ENCODE measurements around the gene FAXDC2.

The FAXDC2 gene

GRCh38 chr5:154865466-154866184 lies 15.2 kb upstream of the FAXDC2 start:
- DNase-seq, result no peak
- WGBS (ENCODE audit: extremely low coverage, insufficient coverage, insufficient read length), result no CpG with 5 or more reads among the region's 5 CpGs
- H2BK120ac ChIP-seq (ENCODE audit: insufficient read depth, low read length, poor library complexity), result no peak overlapping the region

DNA sequence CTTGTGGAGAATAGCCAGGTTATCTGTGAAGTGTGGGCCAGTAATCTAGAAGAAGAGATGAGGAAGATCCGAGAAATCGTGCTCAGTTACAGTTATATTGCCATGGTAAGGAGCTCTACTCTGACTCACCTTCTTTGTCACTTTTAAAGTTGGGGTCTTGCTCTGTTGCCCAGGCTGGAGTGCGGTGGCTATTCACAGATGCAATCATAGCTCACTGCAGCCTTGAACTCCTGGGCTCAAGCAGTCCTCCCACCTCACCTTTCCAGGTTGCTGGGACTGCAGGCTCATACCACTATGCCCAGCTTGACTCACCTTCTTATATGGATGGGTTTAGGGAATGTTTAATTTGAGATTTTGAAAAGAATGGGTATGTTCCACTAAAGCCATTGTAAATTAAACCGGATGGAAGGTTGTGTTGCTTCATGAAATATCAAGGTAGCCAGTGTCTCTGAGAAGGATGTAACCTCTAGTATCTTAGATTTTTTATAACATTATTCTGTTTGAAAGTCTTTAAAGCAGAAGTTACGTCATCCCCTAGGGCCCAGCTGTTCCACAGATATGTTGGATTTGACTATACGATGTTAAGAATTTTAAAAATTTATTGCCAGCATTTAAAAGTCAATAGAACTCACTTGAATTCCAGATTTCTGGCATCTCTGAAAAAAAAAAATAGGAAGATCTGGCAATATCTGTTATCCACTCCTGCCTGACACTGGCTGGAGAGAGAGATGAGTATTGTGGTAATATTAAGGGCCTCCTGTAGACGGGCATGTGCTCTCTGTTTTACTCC lies 13.1 kb upstream of the FAXDC2 start:
- H2AFZ ChIP-seq (ENCODE audit: insufficient read depth, low read length, poor library complexity), result no peak overlapping the region
- no peak overlapping the region for H3K27ac ChIP-seq (ENCODE audit: low read depth, low read length)
- H3K27me3 ChIP-seq (ENCODE audit: insufficient read depth, low read length), result no peaks in the 10 kb centered on the region
- no peak overlapping the region for H4K8ac ChIP-seq (ENCODE audit: low read depth, low read length)
- DNase-seq, result no peak
- no peak overlapping the region for H4K12ac ChIP-seq (ENCODE audit: low read depth, low read length)
- WGBS (ENCODE audit: extremely low coverage, insufficient coverage, insufficient read length), result no CpG with 5 or more reads among the region's 7 CpGs
- no peak overlapping the region for H2AK5ac ChIP-seq (ENCODE audit: low read length)
- H3K79me2 ChIP-seq (ENCODE audit: control insufficient read depth, insufficient read depth, low read length, poor library complexity), result peaks cover 3% of the 10 kb centered on the region
- H3K9me3 ChIP-seq (ENCODE audit: insufficient read depth, low read depth, low read length), result no peaks in the 10 kb centered on the region
- H2BK12ac ChIP-seq (ENCODE audit: low read length), result no peak overlapping the region
- no peak overlapping the region for H3K4ac ChIP-seq (ENCODE audit: low read depth, low read length)
- H2BK5ac ChIP-seq (ENCODE audit: low read depth, low read length, poor library complexity), result no peak overlapping the region
- H3K14ac ChIP-seq (ENCODE audit: low read length), result no peak overlapping the region
- no peak overlapping the region for H2BK120ac ChIP-seq (ENCODE audit: insufficient read depth, low read length, poor library complexity)
- no peak overlapping the region for H3K4me3 ChIP-seq (ENCODE audit: low read depth, low read length)
- H4K91ac ChIP-seq (ENCODE audit: low read depth, low read length), result no peak overlapping the region
- peaks cover 1% of the 10 kb centered on the region for H3K79me1 ChIP-seq (ENCODE audit: low read length)
- H3K23ac ChIP-seq (ENCODE audit: low read length), result no peak overlapping the region
- H3K4me2 ChIP-seq (ENCODE audit: low read length), result no peak overlapping the region
- H3K18ac ChIP-seq (ENCODE audit: low read length), result no peak overlapping the region
- H3K36me3 ChIP-seq (ENCODE audit: control insufficient read depth in 1 of 2, insufficient read depth in 2 of 2, low read length in 2 of 2), result peaks cover 15 to 17% of the 10 kb centered on the region in 2 experiments
- no peak overlapping the region for H3K9ac ChIP-seq (ENCODE audit: low read length)
- peaks cover 4 to 7% of the 10 kb centered on the region in 2 experiments for H3K4me1 ChIP-seq (ENCODE audit: control insufficient read depth in 1 of 2, insufficient read depth in 2 of 2, low read length in 2 of 2)

More at GRCh38 chr5:154865466-154866184, 15.2 kb upstream of the FAXDC2 start:
- no peaks in the 10 kb centered on the region for H3K4me1 ChIP-seq (ENCODE audit: control insufficient read depth in 1 of 2, insufficient read depth in 2 of 2, low read length in 2 of 2)
- H3K27ac ChIP-seq (ENCODE audit: low read depth, low read length), result no peak overlapping the region
- no peak overlapping the region for H3K4ac ChIP-seq (ENCODE audit: low read depth, low read length)
- H3K14ac ChIP-seq (ENCODE audit: low read length), result no peak overlapping the region
- no peaks in the 10 kb centered on the region for H3K79me2 ChIP-seq (ENCODE audit: control insufficient read depth, insufficient read depth, low read length, poor library complexity)
- no peaks in the 10 kb centered on the region for H3K27me3 ChIP-seq (ENCODE audit: insufficient read depth, low read length)
- no peaks in the 10 kb centered on the region for H3K9me3 ChIP-seq (ENCODE audit: insufficient read depth, low read depth, low read length)
- no peak overlapping the region for H2AK5ac ChIP-seq (ENCODE audit: low read length)
- H2BK5ac ChIP-seq (ENCODE audit: low read depth, low read length, poor library complexity), result no peak overlapping the region
- H3K23ac ChIP-seq (ENCODE audit: low read length), result no peak overlapping the region
- no peak overlapping the region for H4K12ac ChIP-seq (ENCODE audit: low read depth, low read length)
- H4K8ac ChIP-seq (ENCODE audit: low read depth, low read length), result no peak overlapping the region
- no peak overlapping the region for H4K91ac ChIP-seq (ENCODE audit: low read depth, low read length)
- H2BK12ac ChIP-seq (ENCODE audit: low read length), result no peak overlapping the region
- H3K36me3 ChIP-seq (ENCODE audit: control insufficient read depth in 1 of 2, insufficient read depth in 2 of 2, low read length in 2 of 2), result peaks cover 24% of the 10 kb centered on the region in 2 experiments
- H3K18ac ChIP-seq (ENCODE audit: low read length), result no peak overlapping the region
- H3K4me2 ChIP-seq (ENCODE audit: low read length), result no peak overlapping the region
- H2AFZ ChIP-seq (ENCODE audit: insufficient read depth, low read length, poor library complexity), result no peak overlapping the region
- H3K9ac ChIP-seq (ENCODE audit: low read length), result no peak overlapping the region
- no peak overlapping the region for H3K4me3 ChIP-seq (ENCODE audit: low read depth, low read length)
- no peaks in the 10 kb centered on the region for H3K79me1 ChIP-seq (ENCODE audit: low read length)

DNA sequence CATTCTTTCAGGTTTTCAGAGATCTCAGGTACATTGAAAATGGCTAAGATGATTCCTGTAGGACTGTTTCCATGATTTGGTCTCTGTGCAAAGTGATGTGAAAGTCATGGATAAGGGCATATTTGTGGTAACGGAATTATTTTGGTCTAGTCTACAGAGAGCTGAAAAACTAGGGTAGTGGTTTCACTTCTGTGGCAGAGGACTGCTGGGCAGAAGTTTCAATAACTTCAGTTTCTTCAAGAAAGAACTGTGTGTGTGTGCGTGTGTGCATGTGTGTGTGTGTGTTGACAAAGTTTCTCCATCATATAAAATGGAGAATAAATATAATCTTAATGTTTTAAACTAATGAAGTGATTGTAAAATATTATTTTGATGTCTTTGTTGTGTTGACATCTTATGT lies 12.4 kb upstream of the FAXDC2 start:
- H3K4me2 ChIP-seq (ENCODE audit: low read length), result no peak overlapping the region
- peaks cover 4% of the 10 kb centered on the region for H3K79me2 ChIP-seq (ENCODE audit: control insufficient read depth, insufficient read depth, low read length, poor library complexity)
- H3K18ac ChIP-seq (ENCODE audit: low read length), result no peak overlapping the region
- no peak overlapping the region for H3K4me3 ChIP-seq (ENCODE audit: low read depth, low read length)
- H2BK120ac ChIP-seq (ENCODE audit: insufficient read depth, low read length, poor library complexity), result no peak overlapping the region
- H2BK12ac ChIP-seq (ENCODE audit: low read length), result no peak overlapping the region
- no peaks in the 10 kb centered on the region for H3K9me3 ChIP-seq (ENCODE audit: insufficient read depth, low read depth, low read length)
- no peak for DNase-seq
- H3K23ac ChIP-seq (ENCODE audit: low read length), result no peak overlapping the region
- H2AK5ac ChIP-seq (ENCODE audit: low read length), result no peak overlapping the region
- H3K27ac ChIP-seq (ENCODE audit: low read depth, low read length), result no peak overlapping the region
- no peak overlapping the region for H3K9ac ChIP-seq (ENCODE audit: low read length)
- peaks cover 4 to 7% of the 10 kb centered on the region in 2 experiments for H3K4me1 ChIP-seq (ENCODE audit: control insufficient read depth in 1 of 2, insufficient read depth in 2 of 2, low read length in 2 of 2)
- no peak overlapping the region for H3K14ac ChIP-seq (ENCODE audit: low read length)
- H3K4ac ChIP-seq (ENCODE audit: low read depth, low read length), result no peak overlapping the region
- no peak overlapping the region for H2AFZ ChIP-seq (ENCODE audit: insufficient read depth, low read length, poor library complexity)
- peaks cover 15 to 17% of the 10 kb centered on the region in 2 experiments for H3K36me3 ChIP-seq (ENCODE audit: control insufficient read depth in 1 of 2, insufficient read depth in 2 of 2, low read length in 2 of 2)
- H4K91ac ChIP-seq (ENCODE audit: low read depth, low read length), result no peak overlapping the region
- no peaks in the 10 kb centered on the region for H3K27me3 ChIP-seq (ENCODE audit: insufficient read depth, low read length)
- H4K8ac ChIP-seq (ENCODE audit: low read depth, low read length), result no peak overlapping the region
- no peak overlapping the region for H2BK5ac ChIP-seq (ENCODE audit: low read depth, low read length, poor library complexity)
- WGBS (ENCODE audit: extremely low coverage, insufficient coverage, insufficient read length), result no CpG with 5 or more reads among the region's 2 CpGs
- H4K12ac ChIP-seq (ENCODE audit: low read depth, low read length), result no peak overlapping the region
- H3K79me1 ChIP-seq (ENCODE audit: low read length), result peaks cover 6% of the 10 kb centered on the region

DNA sequence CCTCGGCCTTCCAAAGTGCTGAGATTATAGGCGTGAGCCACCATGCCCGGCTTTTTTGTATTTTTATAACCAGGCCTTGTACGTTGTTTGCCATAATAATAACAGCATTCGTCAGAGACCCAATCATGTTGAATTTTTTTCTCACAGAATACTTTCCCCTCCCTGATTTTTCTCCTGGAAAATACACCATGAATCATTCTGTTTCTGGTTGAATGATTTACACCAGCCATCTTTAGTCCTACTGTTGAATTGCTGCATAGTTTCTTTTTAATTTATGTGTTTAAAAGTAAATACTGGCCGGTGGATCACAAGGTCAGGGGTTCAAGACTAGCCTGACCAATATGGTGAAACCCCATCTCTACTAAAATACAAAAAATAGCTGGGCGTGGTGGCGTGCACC lies 11.5 kb upstream of the FAXDC2 start:
- H2BK120ac ChIP-seq (ENCODE audit: insufficient read depth, low read length, poor library complexity), result no peak overlapping the region
- H3K23ac ChIP-seq (ENCODE audit: low read length), result no peak overlapping the region
- no peak overlapping the region for H4K8ac ChIP-seq (ENCODE audit: low read depth, low read length)
- H3K79me2 ChIP-seq (ENCODE audit: control insufficient read depth, insufficient read depth, low read length, poor library complexity), result peaks cover 5% of the 10 kb centered on the region
- no peak overlapping the region for H3K4me2 ChIP-seq (ENCODE audit: low read length)
- no peak overlapping the region for H4K12ac ChIP-seq (ENCODE audit: low read depth, low read length)
- peaks cover 13% of the 10 kb centered on the region for H3K79me1 ChIP-seq (ENCODE audit: low read length)
- no peak overlapping the region for H2AFZ ChIP-seq (ENCODE audit: insufficient read depth, low read length, poor library complexity)
- no CpG with 5 or more reads among the region's 8 CpGs for WGBS (ENCODE audit: extremely low coverage, insufficient coverage, insufficient read length)
- H3K18ac ChIP-seq (ENCODE audit: low read length), result no peak overlapping the region
- no peak overlapping the region for H3K9ac ChIP-seq (ENCODE audit: low read length)
- H2BK12ac ChIP-seq (ENCODE audit: low read length), result no peak overlapping the region
- no peak overlapping the region for H2BK5ac ChIP-seq (ENCODE audit: low read depth, low read length, poor library complexity)
- H3K14ac ChIP-seq (ENCODE audit: low read length), result no peak overlapping the region
- no peaks in the 10 kb centered on the region for H3K27me3 ChIP-seq (ENCODE audit: insufficient read depth, low read length)
- H3K4ac ChIP-seq (ENCODE audit: low read depth, low read length), result peak overlapping the region; percentile 13
- peaks cover 15 to 17% of the 10 kb centered on the region in 2 experiments for H3K36me3 ChIP-seq (ENCODE audit: control insufficient read depth in 1 of 2, insufficient read depth in 2 of 2, low read length in 2 of 2)
- DNase-seq, result no peak
- H3K4me1 ChIP-seq (ENCODE audit: control insufficient read depth in 1 of 2, insufficient read depth in 2 of 2, low read length in 2 of 2), result peaks cover 4 to 7% of the 10 kb centered on the region in 2 experiments
- no peak overlapping the region for H3K27ac ChIP-seq (ENCODE audit: low read depth, low read length)
- no peak overlapping the region for H2AK5ac ChIP-seq (ENCODE audit: low read length)
- no peaks in the 10 kb centered on the region for H3K9me3 ChIP-seq (ENCODE audit: insufficient read depth, low read depth, low read length)
- no peak overlapping the region for H4K91ac ChIP-seq (ENCODE audit: low read depth, low read length)
- H3K4me3 ChIP-seq (ENCODE audit: low read depth, low read length), result no peak overlapping the region
